Iris pigment epithelial cell (primary cell): ENCODE data around the gene KDELR3.

Source experiments
- DNase-seq: peaks from one replicate; pipeline ENCODE4 v3.0.0-alpha.2; 2011; ENCODE audit warnings: low read depth

KDELR3 gene

GRCh38 chr22:38467904-38468442, at the start of gene KDELR3:
Gene KDELR3 (plus strand): TSS chr22:38468096. CDS start chr22:38468234, 138 bp downstream.
- peak; percentile 76 for DNase-seq

- DNase-seq: no peak
These were observed 49.3 kb upstream of the KDELR3 start for GRCh38 chr22:38418589-38418988.

- DNase-seq: no peak
These were observed 48.6 kb upstream of the KDELR3 start for GRCh38 chr22:38419121-38419857.

- no peak for DNase-seq
These were observed 48.1 kb upstream of the KDELR3 start for GRCh38 chr22:38419858-38420160.

GRCh38 chr22:38420734-38421133, 47.2 kb upstream of the KDELR3 start:
- no peak for DNase-seq

- DNase-seq: no peak
These were observed 45.0 kb upstream of the KDELR3 start for GRCh38 chr22:38422611-38423511.

GRCh38 chr22:38423512-38424503, 44.1 kb upstream of the KDELR3 start:
- DNase-seq: no peak

- DNase-seq: no peak
These were observed 43.3 kb upstream of the KDELR3 start for GRCh38 chr22:38424525-38425080.

- DNase-seq: no peak
These were observed 41.3 kb upstream of the KDELR3 start for GRCh38 chr22:38426628-38427027.

- DNase-seq: no peak
These were observed 40.4 kb upstream of the KDELR3 start for GRCh38 chr22:38427465-38427864.

- DNase-seq: no peak
These were observed 40.0 kb upstream of the KDELR3 start for GRCh38 chr22:38427940-38428339.

GRCh38 chr22:38428714-38429113, 39.2 kb upstream of the KDELR3 start:
- DNase-seq: no peak

- no peak for DNase-seq
These were observed 38.3 kb upstream of the KDELR3 start for GRCh38 chr22:38429499-38430068.

GRCh38 chr22:38431266-38432010, 36.5 kb upstream of the KDELR3 start:
- no peak for DNase-seq

- DNase-seq: peak; percentile 16
These were observed 35.6 kb upstream of the KDELR3 start for GRCh38 chr22:38432264-38432663.

- no peak for DNase-seq
These were observed 34.0 kb upstream of the KDELR3 start for GRCh38 chr22:38433871-38434270.

- DNase-seq: no peak
These were observed 32.9 kb upstream of the KDELR3 start for GRCh38 chr22:38435010-38435409.

GRCh38 chr22:38435965-38436364, 31.9 kb upstream of the KDELR3 start:
- DNase-seq: no peak

- DNase-seq: no peak
These were observed 31.1 kb upstream of the KDELR3 start for GRCh38 chr22:38436629-38437395.

- DNase-seq: peak; percentile 28
These were observed 30.5 kb upstream of the KDELR3 start for GRCh38 chr22:38437416-38437815.
